Heart left ventricle (tissue), 16 donors: Measurements from ENCODE around the gene TRMT2A. TPM values are rescaled to one million over a fixed set of nuclear protein-coding genes. Genes with fewer than 3 reads are reported as not detected.

Source experiments
- ATAC-seq, 4 donors: fragments of 200-7000 bp; cut with Tn5 transposase; one replicate each; pipeline ENCODE4 v1.9.1; 2020 to 2022; ENCODE audit warnings: moderate library complexity in 4 of 4, mild to moderate bottlenecking in 3 of 4, moderate number of reproducible peaks in 1 of 4
- DNase-seq, 5 donors: peaks; one replicate each; pipeline ENCODE4 v3.0.0-alpha.2; 2020
- H3K27ac ChIP-seq, 12 donors: fragments of 200-600 bp; sonication (generic) in 4 of 12; one replicate each; pipeline versions ENCODE4 v1.5.0 to v1.8.0; 2016 to 2022; ENCODE audit warnings: mild to moderate bottlenecking in 2 of 12
- H3K27me3 ChIP-seq, 9 donors: fragments of 200-600 bp; sonication (generic) in 2 of 9; one replicate each; pipeline versions ENCODE4 v1.5.1 to v1.8.0; 2016 to 2022; ENCODE audit warnings: mild to moderate bottlenecking in 3 of 9
- H3K36me3 ChIP-seq, 9 donors: fragments of 200-600 bp; sonication (generic) in 2 of 9; one replicate each; pipeline versions ENCODE4 v1.5.0 to v1.8.0; 2018 to 2022; ENCODE audit warnings: mild to moderate bottlenecking in 2 of 9
- H3K4me1 ChIP-seq, 12 donors: fragments of 200-600 bp; sonication (generic) in 4 of 12; one replicate each; pipeline versions ENCODE4 v1.5.0 to v1.8.0; 2016 to 2022; ENCODE audit warnings: mild to moderate bottlenecking in 3 of 12
- H3K4me3 ChIP-seq, 12 donors: fragments of 200-600 bp; sonication (generic) in 4 of 12; one replicate each; pipeline versions ENCODE4 v1.5.0 to v1.8.0; 2017 to 2022; ENCODE audit warnings: mild to moderate bottlenecking in 9 of 12, moderate library complexity in 4 of 12
- H3K9me3 ChIP-seq, 12 donors: fragments of 200-600 bp; sonication (generic) in 4 of 12; one replicate each; pipeline versions ENCODE4 v1.5.0 to v1.8.0; 2016 to 2022; ENCODE audit warnings: mild to moderate bottlenecking in 1 of 12
- CTCF ChIP-seq, 12 donors: fragments of 200-600 bp; sonication (generic) in 4 of 12; IDR thresholded peaks; one replicate each; pipeline versions ENCODE4 v1.5.0 to v1.8.0; 2018 to 2022; ENCODE audit warnings: antibody characterized with exemption in 12 of 12, mild to moderate bottlenecking in 5 of 12
- POLR2A ChIP-seq, 2 donors: fragments of 450-650 bp; IDR thresholded peaks; one replicate each; pipeline ENCODE4 v1.6.1; 2017; ENCODE audit warnings: antibody characterized with exemption in 2 of 2, mild to moderate bottlenecking in 2 of 2, moderate library complexity in 2 of 2
- WGBS, 4 donors: extraction: QIAGEN DNeasy Blood & Tissue Kit in 2 of 4; methylation state at CpG; one replicate each; pipeline versions ENCODE4 v1.1.5 to v1.1.7; 2013 to 2018; 5-methylcytosine and 5-hydroxymethylcytosine counted together
- intact Hi-C, 10 donors: fragments of 100-400 bp; cut with DNase I; formaldehyde crosslinking; loops; one replicate each; pipeline versions ENCODE4 v1.11.1 to v1.14.2; 2022
- polyA plus RNA-seq, 2 donors: library from polyadenylated mRNA; stranded (reverse); fragments of 200-250 nt; gene quantifications; one replicate each; pipeline ENCODE4 v1.2.3, GENCODE V29; 2013
- total RNA-seq, 9 donors: library from RNA; depleted of rRNA in 2 of 9; stranded (reverse); fragments of >200 nt in 2 of 9; fragmentation: NEBNext Ultra II Directional in 3 of 9; extraction: Animal tissue kit (Norgen Biotek cat#: 25700) in 3 of 9; gene quantifications; one replicate each; pipeline versions ENCODE4 v1.1.0 to v1.2.4, GENCODE V29; 2016 to 2023
- donor health status: ischemic (EF 13 %, LVEDD 7.1; RV severe dilation, severe dysfunction).
- donor health status: healthy with polysubstance abuse.
- donor health status: DM: no; HTN: yes; CAD: no.
- donor health status: DM: no; HTN: no; CAD: no.
- donor health status: ischemic (EF 25% LVEDD 6.9; RV normal size, moderate dysfunction).
- donor health status: ischemic (EF 25% LVEDD 5.7; RV mildly dilated, moderate dysfunction).
- donor health status: healthy.
- donor health status: DM: yes; HTN: yes; CAD: no.
- donor health status: ischemic (EF 35%, LVEDD 5.7; RV mildly dilated, moderate dysfunction).
- donor health status: nonischemic (EF 11% LVEDD 7.7; RV severe dilation, severe dysfunction).
- donor health status: DM: yes; HTN: yes; CAD: no.
- donor health status: PGD.
- donor health status: ischemic (EF 29% LVEDD 5.4; RV normal size, mild dysfunction).
- donor health status: nonischemic (EF 23%, LVEDD 6.1; RV moderate dilation, normal function).

The TRMT2A gene
- total and polyA plus RNA-seq, 11 donors = 15.8 to 31.3 (median 20.2) TPM

- Histone ChIP-seq H3K4me3 (no peak overlapping the region), H3K36me3 (peaks cover 0 to 40% (median 6%) of the 10 kb centered on the region in 9 donors), H3K27me3 (no peaks in the 10 kb centered on the region), H3K9me3 (no peaks in the 10 kb centered on the region), H3K27ac (no peak overlapping the region), H3K4me1 (no peaks in the 10 kb centered on the region)
- no peak for TF ChIP-seq POLR2A (IDR thresholded peaks at IDR 0.05)
- no peak for TF ChIP-seq CTCF (IDR thresholded peaks at IDR 0.05)
- ATAC-seq = no peak
- no peak for DNase-seq
- WGBS, 4 donors = 88 to 91% (median 89%) methylated on average over 9 to 22 of the region's 22 CpGs
- intact Hi-C loops = no loop called here
Measured at GRCh38 chr22:20146777-20147176, 29.8 kb upstream of the TRMT2A start.

- ATAC-seq (no peak), DNase-seq (no peak)
- no peaks in the 10 kb centered on the region for H3K4me1 ChIP-seq
- 90 to 94% (median 94%) methylated on average over 10 to 21 of the region's 21 CpGs for WGBS, 4 donors
- H3K9me3 ChIP-seq = no peaks in the 10 kb centered on the region
- intact Hi-C loops = no loop called here
- no peaks in the 10 kb centered on the region for H3K27me3 ChIP-seq
- H3K27ac ChIP-seq = no peak overlapping the region
- H3K36me3 ChIP-seq = peaks cover 0 to 47% (median 6%) of the 10 kb centered on the region in 9 donors
- TF ChIP-seq POLR2A (IDR thresholded peaks at IDR 0.05) (no peak), CTCF (IDR thresholded peaks at IDR 0.05) (no peak)
- H3K4me3 ChIP-seq = no peak overlapping the region
Measured at GRCh38 chr22:20145832-20146223, 28.8 kb upstream of the TRMT2A start.

GRCh38 chr22:20145206-20145831 lies 28.3 kb upstream of the TRMT2A start:
- peaks cover 0 to 52% (median 6%) of the 10 kb centered on the region in 9 donors for H3K36me3 ChIP-seq
- no peaks in the 10 kb centered on the region for H3K9me3 ChIP-seq
- ATAC-seq (no peak), DNase-seq (no peak)
- no peak overlapping the region for H3K27ac ChIP-seq
- no peaks in the 10 kb centered on the region for H3K4me1 ChIP-seq
- TF ChIP-seq POLR2A (IDR thresholded peaks at IDR 0.05) = no peak
- intact Hi-C loops = no loop called here
- H3K4me3 ChIP-seq = no peak overlapping the region
- 94 to 95% (median 94%) methylated on average over 8 to 22 of the region's 22 CpGs for WGBS, 4 donors
- no peaks in the 10 kb centered on the region for H3K27me3 ChIP-seq

GRCh38 chr22:20143883-20144665 lies 27.0 kb upstream of the TRMT2A start:
- H3K27ac ChIP-seq = no peak overlapping the region
- intact Hi-C loops = no loop called here
- TF ChIP-seq POLR2A (IDR thresholded peaks at IDR 0.05) (no peak), CTCF (IDR thresholded peaks at IDR 0.05) (no peak)
- H3K27me3 ChIP-seq = no peaks in the 10 kb centered on the region
- no peaks in the 10 kb centered on the region for H3K4me1 ChIP-seq
- H3K4me3 ChIP-seq = no peak overlapping the region
- 80 to 90% (median 87%) methylated on average over 10 to 19 of the region's 19 CpGs for WGBS, 4 donors
- ATAC-seq (no peak), DNase-seq (no peak)
- no peaks in the 10 kb centered on the region for H3K9me3 ChIP-seq
- peaks cover 0 to 59% (median 12%) of the 10 kb centered on the region in 9 donors for H3K36me3 ChIP-seq
